T follicular helper cell (primary cell): ENCODE results near the gene MYO9B.
"Not testable (repeated sequence)": the region's sequence is repeated elsewhere in the genome, so short reads cannot be mapped to it uniquely, and the experiment has no call there.

Source experiments
- DNase-seq: peaks from one replicate; pipeline ENCODE4 v3.0.0-alpha.2; 2020; ENCODE audit warnings: low read depth

The MYO9B gene

DNA sequence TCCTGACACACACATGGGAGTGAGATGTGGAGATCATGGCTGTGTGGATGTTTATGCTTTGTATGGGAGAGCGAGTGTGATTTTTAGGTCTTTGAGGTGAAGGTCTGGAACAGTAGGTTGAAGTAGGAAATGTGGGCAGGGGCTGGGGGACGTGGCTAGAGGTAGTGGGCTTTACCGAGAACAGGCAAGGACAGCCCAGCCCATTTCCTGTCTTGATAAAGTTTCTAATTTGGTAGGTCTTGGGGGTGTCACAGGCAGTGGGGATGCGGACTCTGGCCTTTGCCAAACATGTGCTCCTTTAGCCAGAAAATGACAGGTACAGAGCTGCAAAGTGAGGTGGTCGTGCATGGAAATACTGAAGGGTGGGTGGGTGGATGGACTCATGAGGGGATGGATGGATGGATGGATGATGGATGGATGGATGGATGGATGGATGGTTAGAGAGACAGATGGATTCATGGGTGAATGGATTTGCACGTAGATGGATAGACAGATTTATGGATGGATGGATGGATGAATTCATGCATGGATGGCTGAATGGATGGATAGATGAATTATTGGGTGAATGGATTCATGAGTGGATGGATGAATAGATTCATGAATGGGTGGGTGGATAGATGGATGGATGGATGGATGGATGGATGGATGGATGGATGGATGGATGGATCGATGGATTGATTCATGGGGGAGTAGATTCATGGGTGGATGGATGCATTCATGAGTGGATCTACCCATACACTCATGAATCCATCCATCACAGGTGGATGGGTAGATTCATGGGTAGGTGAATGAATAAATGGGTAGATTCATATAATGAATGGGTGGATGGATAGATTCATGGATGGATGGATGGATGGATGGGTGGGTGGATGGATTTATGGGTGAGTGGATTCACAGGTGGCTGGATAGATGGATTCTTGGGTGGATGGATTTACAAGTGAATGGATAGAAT is 70.2 kb downstream of the MYO9B start:
- DNase-seq = no peak

DNA sequence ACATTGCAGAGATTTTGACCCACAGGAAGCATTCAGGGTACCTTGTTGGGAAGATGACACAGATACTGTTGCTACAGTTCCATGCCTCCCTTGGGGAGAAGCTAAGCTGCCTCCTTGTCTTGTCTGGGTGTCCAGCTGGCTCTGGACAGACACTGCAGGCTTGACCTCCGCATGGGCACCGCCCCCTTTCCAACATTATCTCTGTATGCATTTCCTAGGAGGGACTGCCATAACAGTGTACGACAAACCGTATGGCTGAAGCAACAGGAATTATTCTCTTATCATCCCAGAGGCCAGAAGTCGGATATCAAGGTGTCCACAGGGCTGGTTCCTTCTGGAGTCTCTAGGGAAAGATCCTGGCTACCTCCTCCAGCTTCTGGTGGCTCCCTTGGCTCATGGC is 72.6 kb downstream of the MYO9B start:
- no peak for DNase-seq

- no peak for DNase-seq
Measured at GRCh38 chr19:17149393-17150135, 74.0 kb downstream of the MYO9B start.

DNA sequence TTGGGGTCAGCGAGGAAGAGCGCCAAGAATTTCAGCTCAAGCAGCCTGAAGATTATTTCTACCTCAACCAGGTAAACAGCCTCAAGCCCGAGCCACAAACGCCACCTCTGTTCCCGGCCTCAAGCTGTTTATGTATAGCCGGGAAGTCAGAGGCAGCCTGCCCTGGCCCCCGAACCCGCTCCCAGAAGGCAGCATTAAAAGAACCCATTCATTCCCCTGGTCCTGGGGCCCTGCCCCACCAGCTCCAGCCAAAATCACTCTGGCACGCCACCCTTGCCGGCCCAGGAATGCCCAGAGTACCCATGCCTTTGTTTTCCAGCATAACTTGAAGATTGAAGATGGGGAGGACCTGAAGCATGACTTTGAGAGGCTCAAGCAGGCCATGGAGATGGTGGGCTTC is 78.4 kb downstream of the MYO9B start:
- no peak for DNase-seq

- DNase-seq = no peak
Measured at GRCh38 chr19:17155251-17155650, 79.7 kb downstream of the MYO9B start.

GRCh38 chr19:17156296-17156946 is 80.8 kb downstream of the MYO9B start:
- DNase-seq = no peak

GRCh38 chr19:17156947-17157302 is 81.3 kb downstream of the MYO9B start:
- no peak for DNase-seq

GRCh38 chr19:17158584-17158983 is 83.0 kb downstream of the MYO9B start:
- no peak for DNase-seq

DNA sequence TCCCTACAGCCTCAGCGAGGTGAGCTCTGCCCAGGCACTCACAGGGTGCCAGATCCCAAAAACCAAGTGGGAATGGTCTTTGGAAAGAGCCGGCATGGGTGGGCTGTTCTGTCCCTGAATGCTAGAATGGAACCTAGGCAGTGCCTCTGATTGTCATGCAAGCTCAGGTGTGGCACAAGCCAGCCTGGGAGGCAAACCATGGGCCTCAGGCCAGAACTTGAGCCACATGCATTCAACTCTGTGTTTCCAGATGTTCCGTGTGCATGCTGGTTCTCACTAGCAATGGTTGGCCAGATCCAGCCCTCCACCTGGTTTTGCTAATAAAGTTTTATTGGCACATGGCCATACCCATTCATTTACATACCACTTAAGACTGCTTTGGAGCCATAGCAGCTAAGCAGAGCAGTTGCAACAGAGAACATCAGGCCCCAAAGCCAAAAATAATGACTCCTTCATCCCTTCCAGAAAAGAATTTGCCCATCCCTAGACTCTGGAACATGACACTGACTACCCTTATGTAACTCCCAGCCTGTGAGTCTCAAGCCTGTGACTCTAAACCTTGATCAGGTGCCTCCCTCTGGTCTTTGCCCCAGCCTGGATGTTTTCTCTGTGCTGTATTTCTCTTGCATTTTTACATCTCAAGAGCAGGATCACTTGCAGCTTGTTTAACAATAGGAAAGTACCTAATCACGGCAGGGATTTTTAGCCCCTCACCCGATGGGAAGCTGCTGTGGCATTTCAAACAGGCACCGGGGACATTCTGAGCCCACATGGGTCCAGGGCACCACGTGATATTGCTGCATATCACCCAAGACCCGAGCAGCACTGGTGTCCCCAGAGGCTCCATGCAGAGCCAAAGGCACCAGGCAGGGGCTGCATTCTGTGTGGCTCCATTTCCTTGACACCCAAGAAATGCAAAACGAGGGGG is 84.2 kb downstream of the MYO9B start:
- no peak for DNase-seq

GRCh38 chr19:17160908-17161307 is 85.3 kb downstream of the MYO9B start:
- DNase-seq = no peak

- not testable (repeated sequence) for DNase-seq
Measured at GRCh38 chr19:17162131-17162530, 86.6 kb downstream of the MYO9B start.

DNA sequence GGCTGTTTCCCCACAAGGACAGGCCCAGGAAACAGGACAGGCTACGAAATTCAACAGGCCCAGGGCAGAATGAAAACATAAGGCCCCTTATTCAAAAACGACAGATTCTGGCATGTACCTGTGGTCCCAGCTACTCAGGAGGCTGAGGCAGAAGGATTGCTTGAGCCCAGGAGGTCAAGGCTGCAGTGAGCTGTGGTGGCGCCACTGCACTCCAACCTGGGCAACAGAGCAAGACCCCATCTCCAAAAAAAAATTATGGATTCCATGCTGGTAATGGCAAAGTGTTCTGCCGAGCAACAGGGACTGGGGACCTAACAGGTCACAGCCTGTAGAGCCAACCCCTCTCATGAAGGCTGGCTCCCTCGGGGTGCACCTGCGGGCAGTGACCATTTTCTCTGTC is 87.0 kb downstream of the MYO9B start:
- no peak for DNase-seq

DNA sequence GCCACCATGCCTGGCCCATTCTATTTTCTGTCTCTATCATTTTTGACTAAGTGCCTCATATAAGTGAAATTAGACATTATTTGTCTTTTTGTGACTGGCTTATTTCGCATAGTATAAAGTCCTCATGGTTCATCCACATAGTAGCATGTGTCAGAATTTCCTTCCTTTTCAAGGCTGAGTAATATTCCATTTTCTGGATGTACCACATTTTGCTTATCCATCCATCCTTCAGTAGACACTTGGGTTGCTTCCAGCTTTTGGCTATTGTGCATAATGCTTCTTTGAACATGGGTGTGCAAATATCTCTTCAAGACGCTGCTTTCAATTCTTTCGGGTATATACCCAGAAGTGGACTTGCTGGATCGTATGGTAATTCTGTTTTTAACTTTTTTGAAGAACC is 88.1 kb downstream of the MYO9B start:
- no peak for DNase-seq

- no peak for DNase-seq
Measured at GRCh38 chr19:17164639-17165038, 89.1 kb downstream of the MYO9B start.

GRCh38 chr19:17165715-17166114 is 90.1 kb downstream of the MYO9B start:
- DNase-seq = no peak

- DNase-seq = no peak
Measured at GRCh38 chr19:17170538-17171297, 95.1 kb downstream of the MYO9B start.

- DNase-seq = no peak
Measured at GRCh38 chr19:17171874-17172273, 96.3 kb downstream of the MYO9B start.

GRCh38 chr19:17172624-17173345 is 97.2 kb downstream of the MYO9B start:
- no peak for DNase-seq

GRCh38 chr19:17178291-17178690 is 102.7 kb downstream of the MYO9B start:
- DNase-seq = no peak
